ENCODE data around the gene SEPSECS. TPM values are rescaled to one million over a fixed set of nuclear protein-coding genes. Genes with fewer than 3 reads are reported as not detected.

The SEPSECS gene
- total RNA-seq (10 to 100 TPM in 3 of 7 donors, 1 to 10 TPM in 4; 4.0 to 11.0 (median 8.8) TPM), polyA plus RNA-seq (1 to 10 TPM; 4.7 to 5.5 TPM)
- long read RNA-seq, donor 1, full-length matches to known transcripts, result 5 of 9 reads
- long read RNA-seq, donor 1, partial matches to known transcripts, result 2 of 9 reads
- long read RNA-seq, donor 1, other reads (novel, unspliced or antisense), result 2 of 9 reads
- long read RNA-seq, donor 2, full-length matches to known transcripts, result 8 of 14 reads
- long read RNA-seq, donor 2, partial matches to known transcripts, result 0 of 14 reads
- long read RNA-seq, donor 2, other reads (novel, unspliced or antisense), result 6 of 14 reads
- long read RNA-seq, donor 3, full-length matches to known transcripts, result 6 of 8 reads
- long read RNA-seq, donor 3, partial matches to known transcripts, result 2 of 8 reads
- long read RNA-seq, donor 3, other reads (novel, unspliced or antisense), result 0 of 8 reads

DNA sequence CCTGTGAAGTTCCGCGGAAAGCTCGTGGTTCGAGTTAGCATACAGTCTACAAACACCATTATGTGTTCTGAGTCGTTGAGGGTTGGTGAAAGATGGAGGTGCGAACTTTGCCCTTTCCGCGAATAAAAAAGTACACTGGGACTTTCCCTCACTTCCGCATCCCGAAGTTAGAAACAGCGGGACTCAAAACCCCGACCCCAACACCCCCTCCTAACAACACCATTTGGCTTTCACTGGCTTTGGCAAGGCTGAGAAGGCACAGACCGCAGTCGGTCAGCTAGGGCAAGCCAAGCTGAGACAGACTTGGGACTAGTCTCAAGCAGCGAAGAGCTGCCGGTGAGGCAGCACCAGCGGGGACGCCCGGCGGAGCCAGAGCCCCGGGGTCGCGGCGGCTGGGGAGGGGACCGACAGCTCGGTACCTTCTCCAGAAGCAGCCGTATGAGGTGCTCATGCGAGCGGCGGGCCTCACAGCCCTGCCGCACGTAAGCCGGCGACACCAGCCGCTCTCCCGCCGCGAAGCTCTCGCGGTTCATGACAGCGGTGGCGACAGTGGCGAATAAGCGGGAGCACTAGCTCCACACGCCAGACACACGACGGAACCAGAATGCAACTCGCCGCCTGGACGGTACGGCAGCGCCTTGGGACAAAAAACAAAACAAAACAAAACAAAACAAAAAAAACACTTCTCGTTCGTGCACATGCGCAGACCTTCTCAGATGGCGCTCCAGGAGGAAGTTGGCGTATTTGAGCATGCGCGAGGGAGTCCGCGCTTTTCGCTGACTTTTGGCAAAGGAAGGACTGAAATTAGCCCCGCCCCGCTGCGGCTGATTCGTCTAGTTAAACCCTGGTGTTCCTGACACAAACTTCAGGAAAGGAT is at the start of gene SEPSECS:
SEPSECS (minus strand) TSS at position 613 of the 877 bp plus-strand sequence; CDS start at position 533, 80 bp downstream.
- Histone ChIP-seq H3K36me3 (no peaks in the 10 kb centered on the region), H3K27me3 (no peaks in the 10 kb centered on the region), H3K27ac (peak within 1 kb of the TSS; percentile 49 to 85), H3K4me3 (peak within 1 kb of the TSS; percentile 87), H3K9me3 (no peaks in the 10 kb centered on the region), H3K4me1 (ENCODE audit: insufficient read depth) (peaks cover 2% of the 10 kb centered on the region)
- TF ChIP-seq POLR2A (IDR thresholded peaks at IDR 0.05) (peak; percentile 57), EP300 (IDR thresholded peaks at IDR 0.05) (no peak)
- TF ChIP-seq, protein P1, sequence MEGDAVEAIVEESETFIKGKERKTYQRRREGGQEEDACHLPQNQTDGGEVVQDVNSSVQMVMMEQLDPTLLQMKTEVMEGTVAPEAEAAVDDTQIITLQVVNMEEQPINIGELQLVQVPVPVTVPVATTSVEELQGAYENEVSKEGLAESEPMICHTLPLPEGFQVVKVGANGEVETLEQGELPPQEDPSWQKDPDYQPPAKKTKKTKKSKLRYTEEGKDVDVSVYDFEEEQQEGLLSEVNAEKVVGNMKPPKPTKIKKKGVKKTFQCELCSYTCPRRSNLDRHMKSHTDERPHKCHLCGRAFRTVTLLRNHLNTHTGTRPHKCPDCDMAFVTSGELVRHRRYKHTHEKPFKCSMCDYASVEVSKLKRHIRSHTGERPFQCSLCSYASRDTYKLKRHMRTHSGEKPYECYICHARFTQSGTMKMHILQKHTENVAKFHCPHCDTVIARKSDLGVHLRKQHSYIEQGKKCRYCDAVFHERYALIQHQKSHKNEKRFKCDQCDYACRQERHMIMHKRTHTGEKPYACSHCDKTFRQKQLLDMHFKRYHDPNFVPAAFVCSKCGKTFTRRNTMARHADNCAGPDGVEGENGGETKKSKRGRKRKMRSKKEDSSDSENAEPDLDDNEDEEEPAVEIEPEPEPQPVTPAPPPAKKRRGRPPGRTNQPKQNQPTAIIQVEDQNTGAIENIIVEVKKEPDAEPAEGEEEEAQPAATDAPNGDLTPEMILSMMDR (IDR thresholded peaks at IDR 0.05), result peak in 2 of 3 donors; percentile 20 to 30
- WGBS, 3 donors, result 0 to 1% (median 1%) methylated on average over 60 to 66 of the region's 66 CpGs
- intact Hi-C loops (cut with DNase I), result loop anchor here in 2 of 4 donors (10.0 kb wide), 3 partner anchors 55 to 215 kb away; partner anchors contain the start of genes ANAPC4 (in 1 of the 2) and PI4K2B (in 1 of the 2)
- peak; percentile 98 to 99 (median 98) for DNase-seq

DNA sequence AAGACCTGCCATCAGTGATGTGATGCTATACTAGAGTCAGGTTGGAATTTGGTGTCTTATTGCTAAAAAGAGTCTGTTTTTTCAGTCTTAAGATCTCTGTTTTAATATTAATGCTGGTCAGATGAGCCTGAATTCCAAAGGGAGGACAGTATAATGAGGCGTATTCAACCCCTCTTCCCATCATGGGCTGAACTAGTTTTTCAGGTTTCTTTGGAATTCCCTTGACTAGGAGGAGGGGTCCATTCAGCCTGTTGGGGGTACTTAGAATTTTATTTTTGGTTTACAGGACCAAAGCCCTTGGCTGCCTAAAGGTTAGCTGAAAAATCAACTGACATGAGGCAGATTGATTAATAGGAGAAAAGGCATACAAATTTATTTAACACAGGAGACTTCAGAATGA is 49.5 kb upstream of the SEPSECS start:
- no peak for DNase-seq
- Histone ChIP-seq H3K9me3 (no peaks in the 10 kb centered on the region), H3K36me3 (no peaks in the 10 kb centered on the region), H3K4me3 (no peak overlapping the region), H3K27me3 (no peaks in the 10 kb centered on the region), H3K4me1 (ENCODE audit: insufficient read depth) (no peaks in the 10 kb centered on the region), H3K27ac (no peak overlapping the region)
- TF ChIP-seq EP300 (IDR thresholded peaks at IDR 0.05), result no peak
- TF ChIP-seq POLR2A (IDR thresholded peaks at IDR 0.05), result no peak
- TF ChIP-seq, protein P1 (IDR thresholded peaks at IDR 0.05), result no peak
- WGBS, 3 donors, result 67 to 71% (median 68%) methylated on average over 1 of the region's 1 CpG
- intact Hi-C loops (cut with DNase I), result no loop called here

GRCh38 chr4:25207997-25208396 is 47.7 kb upstream of the SEPSECS start:
- WGBS, 3 donors, result 93 to 100% (median 96%) methylated on average over 1 of the region's 1 CpG

GRCh38 chr4:25198713-25199112 is 38.5 kb upstream of the SEPSECS start:
- no peaks in the 10 kb centered on the region for H3K4me1 ChIP-seq (ENCODE audit: insufficient read depth)
- no peaks in the 10 kb centered on the region for H3K9me3 ChIP-seq
- no peak overlapping the region for H3K4me3 ChIP-seq
- H3K27me3 ChIP-seq, result no peaks in the 10 kb centered on the region
- intact Hi-C loops (cut with DNase I), result no loop called here
- TF ChIP-seq, protein P1 (IDR thresholded peaks at IDR 0.05), result no peak
- no peak for TF ChIP-seq POLR2A (IDR thresholded peaks at IDR 0.05)
- no peak for TF ChIP-seq EP300 (IDR thresholded peaks at IDR 0.05)
- no peak overlapping the region for H3K27ac ChIP-seq
- DNase-seq, result no peak
- H3K36me3 ChIP-seq, result no peaks in the 10 kb centered on the region
- 98 to 100% (median 99%) methylated on average over 2 of the region's 2 CpGs for WGBS, 3 donors

More at GRCh38 chr4:25207997-25208396, 47.7 kb upstream of the SEPSECS start:
- no peak for TF ChIP-seq POLR2A (IDR thresholded peaks at IDR 0.05)
- TF ChIP-seq, protein P1 (IDR thresholded peaks at IDR 0.05), result no peak
- TF ChIP-seq EP300 (IDR thresholded peaks at IDR 0.05), result no peak
- Histone ChIP-seq H3K36me3 (no peaks in the 10 kb centered on the region), H3K27me3 (no peaks in the 10 kb centered on the region), H3K9me3 (no peaks in the 10 kb centered on the region), H3K27ac (no peak overlapping the region), H3K4me3 (no peak overlapping the region), H3K4me1 (ENCODE audit: insufficient read depth) (no peaks in the 10 kb centered on the region)
- DNase-seq, result no peak
- intact Hi-C loops (cut with DNase I), result no loop called here
